HG02678 (cell line): ENCODE measurements around the gene TRIM62.
"Not testable (repeated sequence)": the region's sequence is repeated elsewhere in the genome, so short reads cannot be mapped to it uniquely, and the experiment has no call there.

Source experiments
- ATAC-seq: cut with Tn5 transposase; IDR thresholded peaks from one replicate; pipeline ENCODE4 v1.9.1; 2021; ENCODE audit warnings: mild to moderate bottlenecking, moderate library complexity; ENCODE audit not compliant: unreplicated experiment

The TRIM62 gene

GRCh38 chr1:33117440-33118085, 64.3 kb downstream of the TRIM62 start:
- ATAC-seq = no peak

- ATAC-seq = no peak
These were observed 69.9 kb downstream of the TRIM62 start for GRCh38 chr1:33111965-33112364.

- ATAC-seq = no peak
These were observed 71.4 kb downstream of the TRIM62 start for GRCh38 chr1:33110477-33110876.

- ATAC-seq = not testable (repeated sequence)
These were observed 81.8 kb downstream of the TRIM62 start for GRCh38 chr1:33100119-33100415.

- no peak for ATAC-seq
These were observed 82.3 kb downstream of the TRIM62 start for GRCh38 chr1:33099290-33100118.

GRCh38 chr1:33098371-33098770, 83.5 kb downstream of the TRIM62 start:
- no peak for ATAC-seq

GRCh38 chr1:33097762-33098161, 84.1 kb downstream of the TRIM62 start:
- no peak for ATAC-seq

GRCh38 chr1:33097137-33097611, 84.7 kb downstream of the TRIM62 start:
- no peak for ATAC-seq

- no peak for ATAC-seq
These were observed 85.4 kb downstream of the TRIM62 start for GRCh38 chr1:33096363-33097005.
